Transverse colon (tissue), 4 donors: Measurements from ENCODE around the gene ATP13A2.

Source experiments
- POLR2A ChIP-seq: fragments of 450-650 bp; IDR thresholded peaks from one replicate; pipeline ENCODE4 v1.6.1; 2016; ENCODE audit warnings: antibody characterized with exemption, mild to moderate bottlenecking, moderate library complexity
- POLR2AphosphoS5 ChIP-seq, 3 donors: sonication (generic); formaldehyde crosslinking; IDR thresholded peaks; one replicate each; pipeline ENCODE4 v1.6.1; 2016; ENCODE audit warnings: antibody characterized with exemption in 3 of 3
- TF ChIP-seq, protein P1 (sequence below), 5 experiments: fragments of 200-600 bp in 3 of 5; fragments of 450-650 bp in 2 of 5; sonication (generic) in 3 of 5; IDR thresholded peaks; 1 replicate in 2 of 5; 2 replicates in 3 of 5; pipeline ENCODE4 v1.5.1; 2016 to 2017; ENCODE audit warnings: antibody characterized with exemption in 5 of 5, inconsistent platforms in 3 of 5, mild to moderate bottlenecking in 2 of 5, moderate library complexity in 1 of 5

- TF ChIP-seq POLR2A (no peak), POLR2AphosphoS5 (IDR thresholded peaks at IDR 0.05) (no peak)
- TF ChIP-seq, protein P1, sequence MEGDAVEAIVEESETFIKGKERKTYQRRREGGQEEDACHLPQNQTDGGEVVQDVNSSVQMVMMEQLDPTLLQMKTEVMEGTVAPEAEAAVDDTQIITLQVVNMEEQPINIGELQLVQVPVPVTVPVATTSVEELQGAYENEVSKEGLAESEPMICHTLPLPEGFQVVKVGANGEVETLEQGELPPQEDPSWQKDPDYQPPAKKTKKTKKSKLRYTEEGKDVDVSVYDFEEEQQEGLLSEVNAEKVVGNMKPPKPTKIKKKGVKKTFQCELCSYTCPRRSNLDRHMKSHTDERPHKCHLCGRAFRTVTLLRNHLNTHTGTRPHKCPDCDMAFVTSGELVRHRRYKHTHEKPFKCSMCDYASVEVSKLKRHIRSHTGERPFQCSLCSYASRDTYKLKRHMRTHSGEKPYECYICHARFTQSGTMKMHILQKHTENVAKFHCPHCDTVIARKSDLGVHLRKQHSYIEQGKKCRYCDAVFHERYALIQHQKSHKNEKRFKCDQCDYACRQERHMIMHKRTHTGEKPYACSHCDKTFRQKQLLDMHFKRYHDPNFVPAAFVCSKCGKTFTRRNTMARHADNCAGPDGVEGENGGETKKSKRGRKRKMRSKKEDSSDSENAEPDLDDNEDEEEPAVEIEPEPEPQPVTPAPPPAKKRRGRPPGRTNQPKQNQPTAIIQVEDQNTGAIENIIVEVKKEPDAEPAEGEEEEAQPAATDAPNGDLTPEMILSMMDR (IDR thresholded peaks at IDR 0.05), result no peak
These were observed 32.0 kb downstream of the ATP13A2 start for GRCh38 chr1:16979475-16980327.
